Measurements from ENCODE around the gene NRM.

NRM gene

DNA sequence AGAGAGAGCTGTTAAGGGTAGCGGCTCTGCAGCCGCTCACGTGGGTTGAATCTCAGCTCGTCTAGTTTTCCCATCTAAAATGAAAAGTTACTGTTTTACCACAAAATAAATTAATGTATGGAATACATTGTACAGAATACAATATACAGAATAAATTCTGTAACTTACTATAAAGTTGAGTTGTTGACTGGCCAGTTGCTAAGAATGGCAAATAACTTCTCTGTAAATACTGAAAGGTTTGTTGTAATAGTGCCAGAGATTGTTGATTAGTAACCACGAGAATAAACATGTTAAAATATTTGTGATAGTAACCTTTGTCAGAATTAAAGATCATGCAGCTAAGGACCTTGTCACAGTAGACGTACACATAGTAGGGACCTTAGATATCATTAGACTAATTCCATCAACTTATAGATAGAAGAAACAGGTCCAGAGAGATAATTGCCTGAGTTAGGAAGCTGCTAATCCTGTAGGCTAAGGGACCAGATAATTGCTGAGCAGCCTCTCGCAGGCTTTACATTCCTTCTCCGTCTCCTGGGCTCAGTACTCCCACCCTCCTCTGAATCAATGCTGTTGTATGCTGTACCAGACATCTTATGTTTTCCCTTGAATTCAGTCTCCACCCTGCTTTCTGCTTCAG is 544 bp upstream of the NRM start:
- in situ Hi-C loops (cut with MboI; ENCODE audit: low sequenced_read_pairs): no loop called here

DNA sequence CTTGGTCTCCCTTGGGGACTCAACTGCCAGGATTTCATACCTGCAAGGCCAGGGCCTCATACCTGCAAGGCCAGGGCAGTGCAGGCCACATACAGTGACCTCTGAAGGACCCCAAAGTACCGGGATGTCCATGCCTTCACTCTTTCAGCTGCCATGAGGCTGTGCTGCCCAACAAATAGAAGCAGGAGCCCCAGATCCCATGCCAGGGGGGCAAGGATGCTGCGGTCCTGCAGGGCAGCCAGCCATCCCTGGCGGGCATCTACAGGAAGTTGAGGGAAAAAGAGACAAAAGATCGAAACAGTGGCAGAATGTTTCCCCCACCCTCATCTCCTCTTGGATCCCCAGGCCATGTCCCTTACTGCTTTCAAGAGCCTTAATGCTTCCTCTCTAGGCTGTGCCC is 799 bp downstream of the NRM start:
- in situ Hi-C loops (cut with MboI; ENCODE audit: low sequenced_read_pairs): no loop called here

DNA sequence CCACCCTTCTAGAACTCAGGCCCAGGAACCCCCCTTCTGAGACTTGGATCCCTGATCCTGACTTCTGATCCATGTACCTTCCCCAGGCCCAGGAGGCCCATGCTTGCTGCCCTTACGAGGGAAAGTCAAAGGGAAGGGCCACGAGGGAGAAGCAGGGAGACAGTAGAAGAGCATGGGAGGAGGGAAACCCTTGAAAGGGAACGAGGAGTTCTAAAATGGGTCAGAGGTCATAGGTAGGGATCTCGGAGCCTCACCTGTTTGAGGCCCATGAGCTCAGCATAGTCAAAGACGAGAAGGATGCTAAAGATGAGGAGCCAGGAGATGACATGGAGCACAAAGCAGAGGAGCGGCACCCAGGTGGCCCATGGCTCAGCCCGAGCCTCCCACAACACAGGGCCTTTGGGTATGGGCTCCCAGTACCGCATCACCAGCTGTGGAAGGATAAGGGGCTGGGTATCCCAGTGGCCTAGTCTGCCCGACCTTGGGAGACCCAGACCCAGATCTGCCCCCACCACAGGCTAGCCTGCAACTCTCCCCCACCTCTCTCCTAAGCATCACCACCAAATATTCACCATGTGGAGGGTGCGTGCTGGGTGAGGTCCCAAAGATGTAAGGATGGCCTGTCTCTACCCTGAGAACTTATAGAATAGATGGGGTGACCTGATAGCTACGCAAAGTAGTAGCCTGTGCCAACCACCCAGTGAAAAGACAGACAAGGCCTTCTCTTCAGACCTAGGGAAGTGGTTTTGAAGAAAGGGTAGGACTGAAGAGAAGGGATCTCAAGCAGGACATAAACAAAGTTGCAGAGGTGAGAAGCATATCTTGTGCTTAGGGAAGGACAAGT is 1.5 kb downstream of the NRM start:
- in situ Hi-C loops (cut with MboI; ENCODE audit: low sequenced_read_pairs): no loop called here

DNA sequence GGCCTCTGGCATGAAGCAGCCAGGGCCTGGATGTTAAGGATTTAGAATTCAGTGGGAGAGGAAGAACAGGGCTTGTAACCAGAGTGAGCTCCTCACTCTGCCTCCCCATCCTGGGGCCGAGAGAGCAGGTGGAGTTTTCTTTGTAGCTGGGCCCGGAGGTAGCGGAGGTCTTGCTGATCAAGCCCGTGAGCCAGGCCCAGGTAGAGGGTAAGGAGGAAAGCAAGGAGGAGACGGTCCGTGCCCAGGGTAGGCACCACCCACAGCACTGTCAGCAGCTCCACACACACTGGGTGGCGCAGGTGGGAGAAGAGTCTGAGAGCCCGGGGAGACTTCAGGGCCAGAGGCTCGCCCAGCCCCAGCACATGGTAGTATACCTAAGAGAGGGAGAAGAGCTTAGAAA is 2.2 kb downstream of the NRM start:
- in situ Hi-C loops (cut with MboI; ENCODE audit: low sequenced_read_pairs): no loop called here

DNA sequence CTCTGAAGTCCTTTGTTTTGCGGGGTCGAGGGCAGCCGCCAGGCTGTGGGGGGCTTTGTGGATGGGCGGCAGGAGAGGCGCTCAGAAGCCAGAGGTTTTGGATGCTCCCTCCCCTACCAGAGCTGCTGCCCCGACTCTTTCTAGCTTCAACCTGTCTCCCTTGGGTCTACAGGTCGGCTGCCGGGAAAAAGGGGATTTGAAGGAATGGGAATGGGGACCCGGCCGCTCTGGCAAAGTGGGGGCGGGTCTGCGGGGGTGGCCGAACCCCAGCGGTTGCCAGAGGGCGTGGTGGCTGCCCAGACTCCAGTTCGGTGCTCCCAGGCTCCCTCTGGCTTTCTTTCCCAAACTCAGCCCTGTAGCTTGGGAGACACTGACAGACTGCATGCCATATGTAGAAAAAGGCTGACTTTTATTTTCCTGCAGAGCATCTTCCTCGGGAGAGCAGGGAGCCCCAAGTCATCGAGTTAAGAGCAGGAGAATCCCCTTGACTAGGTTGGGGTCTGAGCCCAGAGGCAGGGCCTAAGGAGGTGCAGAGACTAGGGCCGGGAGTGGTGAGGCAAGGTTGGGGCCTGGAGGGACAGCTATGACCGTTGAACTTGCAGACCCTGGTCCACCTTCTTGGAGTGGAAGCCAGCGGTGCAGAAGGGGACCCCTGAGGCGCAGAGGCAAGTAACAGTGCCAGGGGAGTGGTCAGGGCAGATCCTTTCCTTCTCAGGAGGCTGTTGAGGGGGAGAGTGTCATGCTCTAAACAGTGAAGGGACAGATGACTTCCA is 2.9 kb downstream of the NRM start:
- in situ Hi-C loops (cut with MboI; ENCODE audit: low sequenced_read_pairs): no loop called here

DNA sequence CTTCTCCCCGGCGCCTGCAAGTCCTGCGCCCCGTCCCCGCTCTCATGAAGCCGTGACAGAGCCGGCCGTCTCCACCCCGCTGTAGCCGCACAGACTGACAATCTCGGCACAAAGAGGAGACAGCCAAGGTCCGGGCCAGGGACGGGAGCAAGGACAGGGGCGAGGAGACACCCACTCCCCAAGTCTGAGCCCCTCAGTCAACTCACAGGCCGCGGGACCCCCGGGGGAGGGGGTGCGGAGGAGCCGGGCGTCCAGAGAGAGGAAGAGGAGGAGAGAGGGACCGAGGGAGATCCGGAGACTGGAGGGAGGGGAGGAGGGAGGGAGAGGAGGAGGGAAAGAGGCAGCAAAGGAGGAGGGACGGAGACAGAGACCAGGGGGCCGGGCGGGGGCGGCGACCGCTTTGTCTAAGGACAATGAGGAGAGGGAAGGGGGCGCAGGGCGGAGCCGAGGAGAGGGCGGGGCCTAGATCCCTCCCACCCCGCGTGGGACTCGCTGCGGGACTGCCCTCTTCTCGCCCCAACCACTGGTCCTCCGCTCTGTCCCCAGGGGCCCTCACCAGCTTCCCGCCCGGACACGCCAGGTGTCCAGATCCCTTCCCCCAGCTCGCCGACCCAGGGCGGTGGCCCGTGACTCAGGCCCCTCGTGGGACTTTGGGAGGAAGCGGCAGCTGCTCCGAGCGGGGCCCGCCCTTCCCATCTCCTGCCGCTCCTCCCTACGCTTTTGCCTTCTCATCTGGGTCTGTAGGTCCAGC is 3.7 kb downstream of the NRM start:
- in situ Hi-C loops (cut with MboI; ENCODE audit: low sequenced_read_pairs): no loop called here

DNA sequence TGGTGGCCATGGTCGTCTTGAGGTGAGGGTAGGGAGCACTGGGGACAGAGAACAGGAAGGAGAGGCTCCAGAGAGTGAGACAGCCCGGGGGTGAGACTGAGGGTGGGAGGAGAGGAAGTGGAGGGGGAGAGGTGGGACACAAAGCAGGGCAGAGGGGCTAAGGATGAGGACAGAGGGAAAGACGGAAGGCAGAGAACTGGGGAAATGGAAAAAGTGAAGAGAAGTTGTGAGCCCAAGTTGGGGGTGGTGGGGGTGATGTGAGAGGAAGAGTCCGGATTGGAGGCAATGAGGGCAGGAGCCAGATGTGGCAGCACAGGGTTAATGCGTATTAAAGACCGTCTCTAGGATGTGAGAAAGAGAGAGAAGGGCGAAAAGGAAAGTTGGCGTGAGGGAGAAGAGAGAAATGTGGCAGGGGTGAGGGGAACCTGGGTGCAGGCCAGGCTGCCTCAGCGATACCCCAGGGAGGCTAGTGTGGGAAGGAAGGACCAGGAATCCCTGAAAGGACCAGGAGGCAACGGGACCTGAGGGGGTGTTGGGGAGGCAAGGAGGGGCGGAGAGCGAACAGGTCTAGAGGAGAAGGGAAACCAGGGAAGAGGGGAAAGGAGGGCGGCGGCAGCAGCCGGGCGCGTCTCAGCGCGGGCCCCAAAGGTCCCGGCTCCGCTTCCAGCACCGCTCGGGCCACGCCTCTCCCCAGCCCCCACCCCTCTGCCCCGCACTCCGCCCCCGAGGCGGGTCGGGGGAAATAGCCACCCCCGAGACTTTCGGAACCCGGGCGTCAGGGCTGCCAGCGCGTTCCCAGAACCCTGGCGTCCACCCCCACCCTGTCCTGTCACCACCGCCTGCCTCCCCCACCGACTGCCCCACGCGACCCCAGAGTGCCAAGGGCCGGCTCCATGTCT is 4.5 kb downstream of the NRM start, which contains the start of gene PPP1R18:
PPP1R18 (minus strand) TSS at position 637 of the 899 bp plus-strand sequence; CDS start at position 10, 627 bp downstream.
- in situ Hi-C loops (cut with MboI; ENCODE audit: low sequenced_read_pairs): no loop called here

DNA sequence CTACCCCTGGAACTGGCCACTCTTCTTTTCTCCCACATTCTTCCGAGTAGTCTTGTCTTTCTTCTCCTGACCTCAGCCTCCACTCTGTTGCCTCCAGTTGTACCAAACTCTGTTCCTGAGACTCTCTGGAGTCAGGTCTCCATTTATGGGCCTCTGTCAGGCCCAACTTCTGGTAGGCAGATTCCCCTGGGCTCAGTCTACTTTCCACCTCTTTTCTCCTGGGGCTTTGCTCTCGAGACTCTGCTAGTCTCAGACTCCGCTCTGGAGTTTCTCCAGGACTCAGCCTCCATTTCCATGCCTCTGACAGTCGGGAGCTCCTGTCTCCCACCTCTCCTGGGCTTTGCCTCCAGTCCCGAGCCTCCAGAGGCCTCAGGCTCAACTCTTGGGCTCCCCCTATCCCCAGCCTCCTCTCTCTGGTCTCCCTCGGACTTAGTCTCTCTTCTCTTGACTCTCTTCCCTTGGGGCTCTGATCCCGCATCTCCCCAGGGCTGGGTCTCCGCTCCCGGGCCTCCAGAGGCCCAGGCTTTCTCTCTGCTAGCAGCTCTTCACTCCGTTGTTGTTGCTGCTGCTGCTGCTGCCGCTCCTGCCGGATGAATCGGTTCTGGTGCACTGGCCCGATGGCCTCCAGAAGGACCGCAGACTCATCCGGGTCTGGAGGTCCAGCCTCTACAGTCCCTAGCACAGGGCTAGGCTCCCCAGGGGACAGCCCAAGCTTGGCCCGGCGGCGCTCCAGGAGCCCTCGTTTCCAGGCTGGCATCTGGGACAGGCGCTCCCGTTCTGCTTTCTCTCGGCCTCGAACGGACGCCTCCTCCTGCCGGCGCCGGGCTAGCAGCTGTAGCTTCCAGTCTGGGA is 5.4 kb downstream of the NRM start:
- in situ Hi-C loops (cut with MboI; ENCODE audit: low sequenced_read_pairs): no loop called here

DNA sequence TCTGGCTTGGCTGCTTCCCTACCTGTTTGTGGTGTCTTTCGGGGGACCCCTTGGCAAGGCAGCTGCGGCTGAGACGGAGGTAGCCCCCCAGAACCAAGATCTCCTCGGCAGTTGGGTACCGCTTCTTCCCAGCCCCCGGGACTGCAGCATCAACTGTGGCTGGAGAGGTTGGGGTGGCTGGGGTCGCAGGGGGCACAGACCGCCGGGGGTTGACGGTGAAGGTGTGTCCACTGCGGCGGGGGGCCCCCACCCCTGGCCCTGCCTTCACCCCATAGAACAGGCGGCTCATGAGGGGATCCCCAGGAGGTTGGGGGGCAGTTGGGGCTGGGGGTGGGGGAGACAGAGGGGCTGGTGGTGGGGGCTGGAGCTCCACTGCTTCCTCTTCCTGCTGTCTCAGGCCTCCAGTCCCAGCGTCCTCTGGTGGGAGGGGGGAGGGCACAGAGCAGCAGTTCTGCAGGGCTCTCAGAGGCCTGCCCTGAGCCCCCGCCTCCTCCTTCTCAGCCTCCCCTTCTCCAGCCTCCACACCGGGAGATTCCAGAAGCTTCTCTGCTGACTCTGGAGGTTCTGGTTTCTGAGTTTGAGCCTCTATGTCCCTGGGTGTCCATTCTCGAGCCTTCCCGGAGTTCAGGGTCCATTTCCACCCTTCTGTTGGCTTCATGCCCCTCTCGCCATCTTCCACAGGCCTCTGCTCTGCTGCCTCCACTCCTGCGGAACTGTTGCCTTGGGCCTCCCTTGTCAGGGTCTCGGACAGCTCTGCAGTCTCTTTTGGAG is 6.2 kb downstream of the NRM start:
- in situ Hi-C loops (cut with MboI; ENCODE audit: low sequenced_read_pairs): loop anchor here (5.0 kb wide), 1 partner anchor 33 kb away; the partner anchor contains the start of gene MDC1

DNA sequence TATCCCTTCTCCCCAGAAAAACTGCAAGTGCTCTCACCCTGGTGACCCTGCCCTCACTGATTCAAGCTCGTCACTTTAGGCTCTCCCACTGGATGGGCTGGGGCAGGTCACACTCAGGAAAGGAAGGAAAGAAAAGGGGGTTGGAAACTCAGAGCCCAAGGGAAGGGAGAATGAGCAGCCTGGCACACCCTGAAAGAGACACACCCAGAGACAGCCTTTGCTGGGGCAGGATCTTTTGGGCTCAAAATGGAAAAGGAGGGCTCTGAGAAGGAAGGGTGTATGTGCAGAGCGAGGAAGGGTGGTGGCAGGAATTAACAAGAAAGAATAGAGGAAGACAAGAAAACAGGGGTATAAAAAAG is 6.8 kb downstream of the NRM start:
- in situ Hi-C loops (cut with MboI; ENCODE audit: low sequenced_read_pairs): loop anchor here (5.0 kb wide), 1 partner anchor 33 kb away; the partner anchor contains the start of gene MDC1

DNA sequence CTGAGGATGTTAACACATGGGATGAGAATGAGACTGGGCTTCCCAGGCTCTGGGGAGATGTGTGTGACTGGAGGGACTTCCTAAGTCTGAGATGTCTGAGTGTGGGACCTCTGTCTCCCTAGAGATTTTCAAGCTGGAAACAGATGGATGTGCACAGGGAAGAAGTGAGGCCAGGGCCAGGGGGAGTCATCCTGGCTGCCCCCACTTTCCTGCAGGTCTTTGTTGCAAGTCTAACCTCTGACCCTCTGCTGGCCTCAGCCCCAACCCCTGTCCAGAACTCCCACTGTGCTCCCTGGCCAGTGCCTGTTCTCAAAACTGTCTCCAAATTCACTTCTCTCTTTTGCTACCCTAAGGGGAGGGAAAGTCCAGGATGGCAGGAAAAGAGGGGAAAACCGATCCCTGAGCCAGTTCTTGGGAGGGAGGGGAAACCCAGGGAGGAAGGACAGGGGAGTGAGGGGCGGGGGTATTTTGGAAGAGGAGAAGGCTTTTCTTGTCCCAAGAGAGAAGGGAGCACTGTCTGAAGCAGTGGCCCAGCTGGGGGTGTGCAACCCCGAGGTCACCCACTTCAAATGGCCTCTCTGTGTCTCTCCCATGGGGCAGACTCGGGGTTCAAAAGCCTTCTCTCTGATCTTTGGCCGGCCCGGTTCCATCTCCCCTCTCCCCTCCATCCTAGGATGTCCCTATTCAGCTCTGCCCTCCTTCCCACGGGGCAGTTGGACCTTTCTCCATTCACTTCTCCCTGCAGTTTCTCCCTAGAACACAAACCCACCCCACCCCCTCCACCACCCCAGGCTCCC is 7.4 kb downstream of the NRM start:
- in situ Hi-C loops (cut with MboI; ENCODE audit: low sequenced_read_pairs): loop anchor here (5.0 kb wide), 1 partner anchor 34 kb away; the partner anchor contains the start of gene MDC1

DNA sequence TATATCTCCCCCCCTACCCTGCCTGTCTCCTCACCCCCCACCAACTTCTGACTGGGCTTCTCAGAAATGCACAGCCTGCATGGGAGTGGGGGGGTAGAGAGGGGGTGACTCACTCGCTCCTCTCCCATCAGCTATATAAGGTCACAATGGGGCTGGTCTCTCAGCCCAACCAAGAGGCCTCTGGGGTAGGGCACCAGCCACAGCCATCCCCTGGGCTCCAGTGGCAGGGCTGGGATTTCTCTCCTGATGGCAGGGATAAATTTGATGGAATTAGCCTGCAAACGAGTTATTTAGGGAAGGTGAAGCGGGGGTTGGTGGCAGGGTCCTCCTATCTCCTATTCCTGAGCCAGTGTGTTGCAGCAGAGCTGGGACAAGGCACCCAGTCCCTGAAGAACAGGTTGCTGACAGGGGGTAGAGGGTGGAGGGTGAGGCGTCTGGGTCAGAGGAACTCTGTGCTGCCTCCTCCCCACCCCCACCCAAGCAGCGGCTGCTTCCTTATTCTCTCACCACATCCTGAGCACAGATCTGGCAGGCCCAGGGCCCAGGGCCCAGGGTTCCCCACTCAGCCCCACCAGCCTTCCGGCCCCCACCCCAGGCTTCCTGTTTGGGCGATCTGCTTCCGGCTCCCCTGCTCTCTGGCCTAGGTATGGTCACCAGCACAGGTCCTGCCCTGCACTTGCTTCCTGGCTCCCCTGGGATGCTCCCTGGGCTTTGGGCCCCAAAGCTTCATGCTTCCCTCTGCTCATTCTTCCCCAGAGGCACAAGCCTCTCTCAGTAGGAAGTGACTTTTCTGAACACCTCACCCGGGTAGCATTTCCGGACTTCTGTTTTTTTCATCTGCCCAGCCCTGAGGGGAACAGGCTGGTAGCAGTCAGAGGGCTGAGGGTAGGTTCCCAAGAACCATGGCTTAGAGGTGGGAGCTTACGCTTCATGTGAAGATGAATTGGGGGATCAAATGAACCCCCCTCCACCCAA is 8.4 kb downstream of the NRM start:
- in situ Hi-C loops (cut with MboI; ENCODE audit: low sequenced_read_pairs): loop anchor here (5.0 kb wide), 1 partner anchor 35 kb away; the partner anchor contains the start of gene MDC1

DNA sequence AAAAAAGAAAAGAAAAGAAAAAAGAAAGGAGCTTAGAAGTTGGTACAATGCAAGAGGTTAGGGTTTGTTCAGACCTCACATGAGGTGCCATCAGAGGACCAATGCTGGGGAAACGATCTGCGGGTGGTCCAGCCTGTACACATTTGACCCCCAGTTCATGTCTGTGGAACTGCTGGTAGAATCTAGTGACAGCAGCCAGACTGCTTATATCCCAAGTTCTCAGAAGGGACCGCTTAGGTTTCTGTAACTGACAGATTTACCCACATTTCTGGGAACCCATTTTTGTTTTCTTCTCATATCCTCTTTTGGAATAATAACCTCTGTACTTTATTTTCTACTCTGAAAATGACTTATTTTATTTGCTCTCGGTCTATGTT is 9.0 kb downstream of the NRM start:
- in situ Hi-C loops (cut with MboI; ENCODE audit: low sequenced_read_pairs): loop anchor here (5.0 kb wide), 1 partner anchor 36 kb away; the partner anchor contains the start of gene MDC1

DNA sequence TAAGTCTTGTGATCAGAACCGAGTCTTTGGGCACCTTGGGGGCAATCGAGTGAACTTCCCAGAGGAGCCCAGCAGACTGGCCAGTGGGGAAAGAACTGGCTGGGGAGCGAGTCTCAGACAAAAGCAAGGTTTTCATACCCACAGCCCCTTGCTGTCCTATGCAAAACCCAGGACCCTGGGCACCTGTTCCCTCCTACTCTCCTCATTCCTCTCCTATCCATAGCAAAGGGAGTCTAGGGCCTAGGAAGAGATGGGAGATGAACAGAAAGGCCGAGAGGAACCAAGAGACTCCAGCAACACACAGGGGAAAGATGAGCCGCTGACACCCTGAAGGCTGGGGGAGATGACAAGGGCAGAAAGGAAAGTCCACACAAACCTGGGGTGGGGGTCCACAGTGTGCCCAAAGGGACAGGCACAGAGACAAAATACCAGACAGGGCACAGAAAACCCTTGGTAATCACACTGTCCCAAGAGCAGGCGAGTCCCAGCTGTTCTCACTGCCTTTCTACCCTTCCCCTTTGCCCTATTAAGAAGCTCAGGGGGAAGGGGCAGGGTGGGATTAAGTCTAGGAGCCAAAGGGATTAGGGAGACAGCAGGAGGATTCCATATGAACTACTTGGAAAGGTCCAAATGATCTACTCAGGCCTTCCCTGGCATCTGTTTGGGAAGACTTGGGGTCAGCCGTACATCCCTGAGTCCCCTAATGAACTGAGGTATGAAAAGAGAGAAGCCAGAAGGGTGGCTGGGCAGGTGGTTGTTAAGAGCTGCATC is 10.8 kb downstream of the NRM start:
- in situ Hi-C loops (cut with MboI; ENCODE audit: low sequenced_read_pairs): loop anchor here (5.0 to 10.0 kb wide), 2 partner anchors 37 to 195 kb away; partner anchors contain the start of genes HLA-E and MDC1

Data from HL-60/S4 (cell line).